ENCODE measurements around the gene SP140.
A peak's percentile ranks its signal among the peaks of the same experiment; 100 is the strongest.
"Not testable (repeated sequence)": the region's sequence is repeated elsewhere in the genome, so short reads cannot be mapped to it uniquely, and the experiment has no call there.

Gene SP140

GRCh38 chr2:230325316-230326243 is 100.0 kb downstream of the SP140 start:
- no peak for DNase-seq

- DNase-seq, result peak in 12 of 58 donors; percentile 3 to 22 (median 12)
Observed at GRCh38 chr2:230326453-230327417, 101.2 kb downstream of the SP140 start, which contains the start of gene SP140L. SP140L (plus strand) TSS chr2:230327193; CDS start chr2:230327270, 77 bp downstream.

DNA sequence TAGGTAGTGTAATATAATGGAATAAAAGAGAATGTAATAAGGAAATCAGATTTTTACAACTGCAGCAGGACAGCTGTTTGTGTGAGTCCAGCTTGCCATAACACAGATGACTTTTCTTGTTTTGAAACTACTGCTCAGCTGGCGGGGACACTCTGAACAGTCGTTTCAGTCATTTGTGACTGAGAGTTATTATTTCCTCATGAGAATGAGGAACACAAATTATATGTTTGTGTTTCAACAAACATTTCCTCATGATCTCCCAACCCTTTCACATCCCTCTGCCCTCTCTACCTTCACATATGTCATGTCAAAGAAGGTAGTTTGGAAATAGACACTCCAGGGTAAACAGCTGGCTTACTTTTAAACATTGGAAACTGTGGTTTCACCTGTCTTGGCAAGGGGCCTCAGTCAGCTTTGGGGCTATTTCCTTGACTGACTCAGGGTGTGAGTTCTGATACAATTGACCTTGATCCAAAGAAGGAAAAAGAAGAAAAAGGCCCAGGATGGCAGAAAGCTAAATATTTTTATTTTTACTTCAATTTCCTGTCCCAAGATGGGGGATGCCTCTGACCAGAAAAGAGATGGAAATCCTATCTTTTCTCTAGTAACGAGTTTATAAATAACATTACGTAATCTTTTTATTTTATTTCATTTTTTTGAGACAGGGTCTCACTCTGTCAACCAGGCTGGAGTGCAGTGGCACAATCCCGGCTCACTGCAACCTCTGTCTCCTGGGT is 102.0 kb downstream of the SP140 start:
- no peak for DNase-seq

DNA sequence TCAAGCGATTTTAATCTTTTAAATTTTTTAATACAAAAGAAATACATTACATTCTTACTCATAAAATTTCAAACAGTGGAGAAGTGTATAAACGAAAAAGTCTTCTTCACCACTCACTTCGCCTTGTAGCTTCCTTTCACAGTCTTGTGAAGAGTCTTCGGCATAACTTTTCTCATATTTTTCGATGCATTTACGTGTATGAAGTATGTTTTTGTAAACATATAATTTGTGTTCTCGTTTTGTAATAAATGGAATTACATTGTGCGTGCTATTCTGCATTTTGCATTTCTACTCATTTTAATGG is 102.6 kb downstream of the SP140 start:
- DNase-seq, result no peak

DNA sequence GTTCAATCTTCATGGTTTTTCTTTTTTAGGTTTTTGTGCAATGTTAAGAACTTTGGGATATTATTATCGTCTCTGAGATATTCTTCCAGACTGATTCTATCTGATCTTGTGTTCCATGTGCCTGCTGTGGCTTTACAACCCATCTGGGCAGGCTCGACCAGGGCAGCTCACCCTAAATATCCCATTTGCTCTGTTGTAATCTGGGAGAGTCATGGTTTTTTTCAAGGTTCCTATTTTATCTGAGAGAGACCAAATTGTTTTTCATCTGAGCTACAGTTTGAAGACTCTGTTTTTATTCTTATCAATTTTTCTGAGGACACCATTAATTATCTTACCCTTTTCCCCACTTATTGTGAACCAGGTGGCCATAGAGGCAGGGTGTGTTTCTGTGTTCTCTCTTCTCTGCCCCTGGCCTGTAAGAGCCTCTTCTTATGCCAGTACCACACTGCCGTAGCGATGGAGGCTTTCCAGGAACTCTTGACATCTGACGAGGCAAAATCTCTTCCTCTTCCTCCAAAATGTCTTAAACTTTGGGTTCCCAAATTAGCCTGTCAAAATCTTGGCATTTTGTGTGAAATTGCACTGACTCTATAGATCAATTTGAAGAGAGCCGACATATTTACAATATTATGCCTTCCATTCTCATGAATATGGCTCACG is 104.5 kb downstream of the SP140 start:
- no peak for DNase-seq

DNA sequence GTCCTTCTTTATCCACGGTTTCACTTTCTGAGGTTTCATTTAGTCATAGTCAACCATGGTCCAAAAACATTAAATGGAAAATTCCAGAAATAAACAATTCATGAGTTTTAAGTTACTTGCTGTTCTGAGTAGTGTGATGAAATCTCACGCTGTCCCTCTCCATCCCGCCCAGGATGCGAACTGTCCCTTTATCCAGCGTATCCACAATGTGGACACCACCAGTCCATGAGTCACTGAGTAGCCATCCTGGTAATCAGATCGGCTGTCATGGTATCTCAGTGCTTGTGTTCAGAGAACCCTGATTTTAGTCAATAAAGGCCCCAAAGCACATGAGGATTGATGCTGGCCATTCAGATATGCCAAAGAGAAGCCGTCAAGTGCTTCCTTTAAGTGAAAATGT is 105.2 kb downstream of the SP140 start:
- no peak for DNase-seq

DNA sequence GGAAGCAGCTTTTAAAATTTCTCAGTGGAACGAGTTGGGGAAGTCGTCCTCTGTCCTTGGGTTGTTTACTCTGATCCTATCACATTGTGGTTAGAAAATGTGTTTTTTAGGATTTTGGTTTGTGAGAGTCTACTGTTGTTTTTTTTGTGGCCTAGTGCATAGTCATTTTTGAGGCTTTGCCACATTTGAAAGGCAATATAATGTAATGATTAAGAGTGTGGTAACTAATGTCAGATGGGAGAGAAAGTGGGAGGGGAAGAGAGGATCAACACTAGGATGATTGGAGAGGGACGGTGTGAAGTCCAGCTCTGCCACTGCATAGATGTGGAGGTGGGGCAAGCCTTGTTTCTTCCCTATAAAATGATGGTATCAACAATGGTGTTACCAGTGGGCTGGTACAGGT is 109.9 kb downstream of the SP140 start:
- DNase-seq, result no peak

DNA sequence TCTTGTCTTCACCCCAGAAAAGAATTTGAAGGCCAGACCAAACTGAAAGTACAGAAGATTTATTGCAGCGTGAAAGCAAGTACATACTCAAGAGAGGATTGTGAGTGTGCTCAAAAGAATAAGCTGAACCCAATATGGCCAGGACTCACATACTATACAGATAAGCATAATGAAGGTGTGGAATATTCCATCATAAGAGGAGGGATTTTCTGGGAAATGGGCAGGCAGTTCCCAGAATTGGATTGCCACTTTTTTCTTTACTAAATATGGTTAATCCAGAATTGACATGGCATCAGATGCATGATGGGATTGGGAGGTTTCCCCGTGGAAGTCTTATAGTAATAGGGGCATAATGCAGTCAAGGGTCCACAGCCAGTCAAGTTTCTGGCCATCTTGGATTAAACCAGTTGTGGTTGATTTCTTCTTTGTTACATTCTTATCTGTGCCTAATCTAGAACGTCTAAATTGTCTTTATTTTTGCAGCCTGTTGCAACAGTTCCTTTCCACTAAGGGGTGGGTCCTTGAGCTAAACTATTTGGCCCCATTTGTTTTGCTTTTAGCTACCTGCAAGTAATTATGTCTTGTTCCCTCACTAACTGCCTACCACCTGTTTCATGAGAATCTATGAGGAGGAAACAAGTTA is 110.4 kb downstream of the SP140 start:
- DNase-seq, result no peak

DNA sequence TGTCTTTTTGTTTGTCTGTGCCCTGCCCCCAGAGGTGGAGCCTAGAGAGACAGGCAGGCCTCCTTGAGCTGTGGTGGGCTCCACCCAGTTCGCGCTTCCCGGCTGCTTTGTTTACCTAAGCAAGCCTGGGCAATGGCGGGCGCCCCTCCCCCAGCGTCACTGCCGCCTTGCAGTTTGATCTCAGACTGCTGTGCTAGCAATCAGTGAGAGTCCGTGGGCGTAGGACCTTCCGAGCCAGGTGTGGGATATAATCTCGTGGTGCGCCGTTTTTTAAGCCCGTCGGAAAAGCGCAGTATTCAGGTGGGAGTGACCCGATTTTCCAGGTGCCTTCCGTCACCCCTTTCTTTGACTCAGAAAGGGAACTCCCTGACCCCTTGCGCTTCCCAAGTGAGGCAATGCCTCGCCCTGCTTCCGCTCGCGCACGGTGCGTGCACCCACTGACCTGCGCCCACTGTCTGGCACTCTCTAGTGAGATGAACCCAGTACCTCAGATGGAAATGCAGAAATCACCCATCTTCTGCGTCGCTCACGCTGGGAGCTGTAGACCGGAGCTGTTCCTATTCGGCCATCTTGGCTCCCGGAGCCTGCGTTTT is 116.5 kb downstream of the SP140 start:
- DNase-seq, result not testable (repeated sequence)

DNA sequence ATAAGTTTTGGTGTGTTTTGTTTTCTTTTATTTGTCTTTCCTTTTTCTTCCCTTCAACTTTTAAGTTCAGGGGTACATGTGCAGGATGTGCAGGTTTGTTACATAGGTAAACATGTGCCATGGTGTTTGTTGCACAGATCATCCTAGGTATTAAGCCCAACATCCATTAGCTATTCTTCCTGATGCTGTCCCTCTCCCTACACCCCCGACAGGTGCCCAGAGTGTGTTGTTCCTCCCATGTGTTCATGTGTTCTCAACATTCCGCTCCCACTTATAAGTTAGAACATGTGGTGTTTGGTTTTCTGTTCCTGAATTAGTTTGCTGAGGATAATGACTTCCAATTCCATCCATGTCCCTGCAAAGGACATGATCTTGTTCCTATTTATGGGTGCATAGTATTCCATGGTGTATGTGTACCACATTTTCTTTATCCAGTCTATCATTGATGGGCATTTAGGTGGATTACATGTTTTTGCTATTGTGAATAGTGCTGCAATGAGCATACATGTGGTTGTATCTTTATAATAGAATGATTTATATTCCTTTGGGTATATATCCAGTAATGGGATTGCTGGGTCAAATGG is 117.6 kb downstream of the SP140 start:
- not testable (repeated sequence) for DNase-seq

GRCh38 chr2:230343747-230344146 is 118.2 kb downstream of the SP140 start:
- no peak for DNase-seq

DNA sequence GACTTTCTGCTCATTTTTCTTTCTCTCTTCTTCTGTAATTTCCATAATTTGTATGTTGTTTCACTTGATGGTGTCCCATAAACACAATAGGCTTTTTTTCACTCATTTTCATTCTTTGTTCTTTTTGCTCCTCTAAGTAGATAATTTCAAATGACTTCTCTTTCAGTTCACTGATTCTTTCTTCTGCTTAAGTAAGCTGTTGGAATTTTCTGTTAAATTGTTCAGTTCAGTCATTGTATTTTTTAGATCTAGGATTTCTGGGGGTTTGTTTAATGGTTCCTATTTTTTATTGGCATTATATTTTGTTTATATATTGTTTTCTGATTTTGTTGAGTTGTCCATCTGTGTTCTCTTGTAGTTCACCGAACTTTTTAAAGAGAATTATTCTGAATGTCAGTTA is 120.9 kb downstream of the SP140 start:
- DNase-seq, result no peak

- DNase-seq, result no peak
Observed at GRCh38 chr2:230346921-230347533, 121.5 kb downstream of the SP140 start.

GRCh38 chr2:230347659-230348305 is 122.2 kb downstream of the SP140 start:
- DNase-seq, result no peak

GRCh38 chr2:230348787-230349186 is 123.3 kb downstream of the SP140 start:
- no peak for DNase-seq

- DNase-seq, result no peak
Observed at GRCh38 chr2:230356084-230356483, 130.5 kb downstream of the SP140 start.

- DNase-seq, result no peak
Observed at GRCh38 chr2:230358305-230358704, 132.8 kb downstream of the SP140 start.

GRCh38 chr2:230360028-230360427 is 134.5 kb downstream of the SP140 start:
- DNase-seq, result no peak

Measured in anterior cingulate cortex (tissue), 58 donors.